Activated CD8-positive, alpha-beta memory T cell treated with anti-CD3 and anti-CD28 coated beads, Interleukin-2, amount 50 U/mL, for 1 hour (primary cell): ENCODE results near the gene MDH1.
A peak's percentile ranks its signal among the peaks of the same experiment; 100 is the strongest.
"Not testable (repeated sequence)": the region's sequence is repeated elsewhere in the genome, so short reads cannot be mapped to it uniquely, and the experiment has no call there.

Experiments used
- DNase-seq: peaks from one replicate; pipeline ENCODE4 v3.0.0-alpha.2; 2020; ENCODE audit errors: extremely low read depth

The MDH1 gene

GRCh38 chr2:63588385-63589147, at the start of gene MDH1, which contains the start of gene WDPCP:
MDH1 (plus strand) TSS chr2:63588963; CDS start chr2:63589044, 81 bp downstream.
WDPCP (minus strand) TSS chr2:63588477; CDS start chr2:63588271, 206 bp downstream.
- DNase-seq: peak; percentile 89

DNA sequence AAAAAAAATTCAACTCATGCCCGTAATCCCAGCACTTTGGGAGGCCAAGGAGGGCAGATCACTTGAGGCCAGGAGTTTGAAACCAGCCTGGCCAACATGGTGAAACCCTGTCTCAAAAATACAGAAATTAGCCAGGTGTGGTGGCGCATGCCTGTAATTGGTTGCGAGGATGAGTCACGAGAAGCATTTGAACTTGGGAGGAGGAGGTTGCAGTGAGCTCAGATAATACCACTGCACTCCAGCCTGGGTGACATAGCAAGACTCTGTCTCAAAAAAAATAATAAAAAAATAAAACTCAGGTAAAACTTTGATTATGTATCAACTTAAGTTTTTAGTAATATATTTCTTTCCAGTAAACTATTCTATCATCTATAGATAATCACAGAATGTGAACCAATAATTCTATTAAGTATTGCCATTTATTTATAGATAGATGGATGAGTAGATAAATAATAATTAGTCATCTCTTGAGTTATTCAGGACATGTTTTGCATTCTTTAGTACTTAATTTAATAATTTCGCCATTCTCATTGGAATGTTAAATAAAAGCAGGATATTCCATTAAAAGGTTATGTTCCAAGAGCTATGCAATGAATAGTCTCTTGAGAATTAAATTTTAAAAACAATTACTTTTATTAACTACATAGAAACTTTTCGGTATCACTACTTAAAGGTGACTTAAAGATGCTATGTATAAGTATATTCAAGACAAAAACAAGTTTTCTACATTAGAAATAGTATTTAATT, 49.2 kb upstream of the MDH1 start:
- no peak for DNase-seq

DNA sequence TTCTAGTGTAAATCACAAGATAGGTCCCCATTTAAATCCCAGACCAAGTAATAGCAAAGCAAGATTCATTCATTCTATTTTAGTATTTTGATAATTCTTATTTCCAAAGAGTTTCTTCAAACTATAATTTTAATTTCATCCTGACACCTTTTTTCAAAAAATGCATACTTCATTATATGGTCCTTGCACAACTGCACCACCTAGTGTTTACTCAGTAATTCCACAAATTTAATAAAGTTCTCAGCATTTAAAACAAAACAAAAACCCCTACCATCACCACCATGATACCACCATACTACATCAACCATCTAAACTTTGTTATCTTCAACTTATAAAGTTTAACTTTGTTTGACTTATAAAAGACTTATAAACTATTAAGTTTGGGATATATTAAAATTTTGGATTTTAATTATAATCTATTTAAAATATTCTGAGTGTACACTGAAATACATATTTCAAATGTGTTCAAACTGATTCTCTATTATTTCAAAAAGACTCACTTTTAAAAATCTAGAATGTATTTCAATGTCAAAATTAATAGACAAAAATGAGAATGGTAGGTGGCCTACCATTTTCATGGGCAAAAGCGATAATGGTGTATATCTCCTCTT, 44.6 kb upstream of the MDH1 start:
- no peak for DNase-seq

- no peak for DNase-seq
Observed at GRCh38 chr2:63545023-63545422, 43.7 kb upstream of the MDH1 start.

GRCh38 chr2:63553049-63553448, 35.7 kb upstream of the MDH1 start:
- no peak for DNase-seq

GRCh38 chr2:63555299-63555698, 33.5 kb upstream of the MDH1 start:
- DNase-seq: no peak

DNA sequence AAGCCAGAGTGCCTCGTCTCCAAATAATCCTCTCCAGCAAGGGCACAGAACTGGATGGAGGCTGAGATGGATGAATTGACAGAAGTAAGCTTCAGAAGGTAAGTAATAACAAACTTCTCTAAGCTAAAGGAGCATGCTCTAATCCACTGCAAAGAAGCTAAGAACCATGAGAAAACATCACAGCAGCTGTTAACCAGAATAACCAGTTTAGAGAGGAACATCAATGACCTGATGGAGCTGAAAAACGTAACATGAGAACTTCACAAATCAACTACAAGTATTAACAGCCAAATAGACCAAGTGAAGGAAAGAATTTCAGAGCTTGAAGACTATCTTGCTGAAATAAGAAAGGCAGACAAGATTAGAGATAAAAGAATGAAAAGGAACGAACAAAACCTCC, 32.8 kb upstream of the MDH1 start:
- no peak for DNase-seq

DNA sequence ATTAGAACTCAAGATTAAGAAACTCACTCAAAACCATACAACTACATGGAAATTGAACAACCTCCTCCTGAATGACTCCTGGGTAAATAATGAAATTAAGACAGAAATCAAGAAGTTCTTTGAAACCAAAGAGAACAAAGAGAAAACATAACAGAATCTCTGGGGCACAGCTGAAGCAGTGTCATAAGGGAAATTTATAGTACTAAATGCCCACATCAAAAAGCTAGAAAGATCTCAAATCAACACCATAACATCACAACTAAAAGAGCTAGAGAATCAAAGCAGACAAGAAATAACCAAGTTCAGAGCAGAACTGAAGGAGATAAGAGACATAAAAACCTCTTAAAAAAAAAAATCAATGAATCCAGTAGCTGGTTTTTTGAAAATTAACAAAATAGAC, 30.9 kb upstream of the MDH1 start:
- DNase-seq: not testable (repeated sequence)

DNA sequence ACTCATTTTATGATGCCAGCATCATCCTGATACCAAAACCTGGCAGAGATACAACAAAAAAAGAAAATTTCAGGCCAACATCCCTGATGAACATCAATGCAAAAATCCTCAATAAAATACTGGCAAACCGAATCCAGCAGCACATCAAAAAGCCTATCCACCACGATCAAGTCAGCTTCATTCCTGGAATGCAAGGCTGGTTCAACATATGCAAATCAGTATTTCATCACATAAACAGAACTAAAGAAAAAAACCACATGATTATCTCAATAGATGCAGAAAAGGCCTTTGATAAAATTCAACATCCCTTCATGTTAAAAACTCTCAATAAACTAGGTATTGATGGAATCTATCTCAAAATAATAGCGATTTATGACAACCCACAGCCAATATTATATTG, 29.8 kb upstream of the MDH1 start:
- DNase-seq: not testable (repeated sequence)

- no peak for DNase-seq
Observed at GRCh38 chr2:63562751-63563150, 26.0 kb upstream of the MDH1 start.

GRCh38 chr2:63569740-63570139, 19.0 kb upstream of the MDH1 start:
- no peak for DNase-seq

GRCh38 chr2:63571291-63571690, 17.5 kb upstream of the MDH1 start:
- no peak for DNase-seq

GRCh38 chr2:63572001-63572400, 16.8 kb upstream of the MDH1 start:
- no peak for DNase-seq

DNA sequence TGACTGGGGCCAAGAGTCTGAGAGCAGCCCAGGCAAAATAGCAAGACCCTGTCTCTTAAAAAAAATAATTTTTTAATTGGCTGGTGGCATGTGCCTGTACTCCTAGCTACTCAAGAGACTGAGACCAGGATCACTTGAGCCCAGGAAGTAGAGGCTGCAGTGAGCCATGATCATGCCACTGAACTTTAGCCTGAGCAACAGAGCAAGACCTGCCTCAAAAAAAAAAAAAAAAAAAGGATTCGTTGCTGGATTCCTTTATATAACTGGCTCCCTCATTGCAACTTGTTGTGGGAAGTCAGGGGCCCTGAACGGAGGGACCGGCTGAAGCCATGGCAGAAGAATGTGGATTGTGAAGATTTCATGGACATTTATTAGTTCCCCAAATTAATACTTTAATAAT, 15.7 kb upstream of the MDH1 start:
- not testable (repeated sequence) for DNase-seq

DNA sequence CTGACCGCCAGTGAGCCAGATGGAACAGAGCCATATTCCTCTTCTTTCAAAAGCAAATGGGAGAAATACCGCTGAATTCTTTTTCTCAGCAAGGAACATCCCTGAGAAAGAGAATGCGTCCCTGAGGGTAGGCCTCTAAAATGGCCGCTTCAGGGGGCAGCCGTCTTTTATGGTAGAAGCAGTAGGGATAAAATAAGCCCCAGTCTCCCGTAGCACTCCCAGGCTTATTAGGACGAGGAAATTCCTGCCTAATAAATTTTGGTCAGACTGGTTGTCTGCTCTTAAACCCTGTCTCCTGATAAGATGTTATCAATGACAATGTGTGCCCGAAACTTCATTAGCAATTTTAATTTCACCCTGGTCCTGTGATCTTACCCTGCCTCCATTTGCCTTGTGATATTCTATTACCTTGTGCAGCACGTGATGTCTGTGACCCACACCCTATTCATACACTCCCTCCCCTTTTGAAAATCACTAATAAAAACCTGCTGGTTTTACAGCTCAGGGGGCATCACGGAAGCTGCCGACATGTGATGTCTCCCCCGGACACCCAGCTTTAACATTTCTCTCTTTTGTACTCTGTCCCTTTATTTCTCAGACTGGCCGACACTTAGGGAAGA, 14.9 kb upstream of the MDH1 start:
- DNase-seq: not testable (repeated sequence)

GRCh38 chr2:63576546-63576945, 12.2 kb upstream of the MDH1 start:
- no peak for DNase-seq

DNA sequence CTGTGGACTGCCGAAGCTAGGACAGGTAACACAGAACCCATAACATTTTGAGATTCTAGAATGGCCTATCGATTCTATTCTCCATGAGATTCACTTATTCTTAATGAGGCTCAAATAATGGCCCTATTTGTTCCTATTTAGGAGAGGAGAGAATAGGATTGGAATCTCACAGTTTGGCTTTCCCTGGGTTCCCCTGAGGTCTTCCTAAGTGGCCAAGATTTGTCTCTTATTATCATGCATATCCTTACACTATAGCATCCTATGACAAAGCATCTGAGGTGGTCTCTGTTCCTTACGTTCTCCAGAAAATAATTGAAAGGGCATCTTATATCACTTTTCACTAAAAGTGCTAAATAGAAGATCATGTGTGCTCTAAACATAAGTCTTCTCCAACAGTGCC, 10.0 kb upstream of the MDH1 start:
- no peak for DNase-seq

DNA sequence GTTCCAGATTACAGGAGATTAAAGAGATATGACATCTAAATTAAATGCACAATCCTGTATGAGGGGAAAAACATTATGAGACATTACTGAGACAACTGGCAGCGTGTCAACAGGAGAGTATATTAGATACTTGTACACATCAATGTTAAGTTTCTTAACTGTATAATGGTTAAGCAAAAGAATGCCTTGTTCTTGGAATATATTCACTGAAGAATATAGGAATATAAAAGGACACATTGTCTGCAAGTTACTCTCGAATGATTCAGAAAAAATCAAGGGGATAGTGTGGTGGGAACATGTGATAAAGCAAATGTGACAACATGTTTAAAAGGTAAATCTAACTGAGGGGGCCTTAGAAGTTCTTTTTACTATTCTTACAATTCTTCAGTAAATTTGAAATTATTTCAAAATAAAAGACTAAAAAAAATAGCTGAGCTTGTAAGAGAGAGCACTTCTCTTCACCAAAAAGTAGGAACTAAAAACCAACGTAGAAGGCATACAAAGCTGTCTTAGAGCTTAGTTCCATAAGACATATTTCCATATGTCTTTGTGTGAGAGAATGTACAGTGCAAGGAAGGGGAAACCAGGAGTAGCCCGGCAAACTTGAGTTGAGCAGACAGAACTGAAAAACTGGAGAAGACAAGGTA, 8.0 kb upstream of the MDH1 start:
- DNase-seq: no peak

- DNase-seq: no peak
Observed at GRCh38 chr2:63581298-63581961, 7.3 kb upstream of the MDH1 start.

DNA sequence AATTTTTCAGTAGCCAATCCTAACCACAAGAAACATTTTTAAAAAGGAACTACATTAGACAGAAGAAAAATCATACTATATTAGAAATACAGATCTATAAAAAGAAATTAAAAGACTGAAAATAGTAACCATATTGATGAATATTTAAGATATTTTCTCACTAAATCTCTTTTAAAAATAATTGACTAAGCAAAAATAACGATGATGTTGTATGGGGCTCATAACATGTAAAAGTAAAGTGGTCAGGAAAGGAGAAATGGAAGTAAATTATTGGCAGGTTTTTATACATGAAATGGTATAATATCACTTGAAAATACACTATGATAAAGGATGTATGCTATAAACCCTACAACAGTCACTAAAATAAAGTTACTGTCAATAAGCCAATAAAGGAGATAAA, 5.9 kb upstream of the MDH1 start:
- DNase-seq: no peak

- no peak for DNase-seq
Observed at GRCh38 chr2:63587814-63588384, 864 bp upstream of the MDH1 start.
